Heart left ventricle (tissue), 16 donors: ENCODE results near the gene MCC. TPM values are rescaled to one million over a fixed set of nuclear protein-coding genes. Genes with fewer than 3 reads are reported as not detected.

Source experiments
- ATAC-seq, 4 donors: fragments of 200-7000 bp; cut with Tn5 transposase; one replicate each; pipeline ENCODE4 v1.9.1; 2020 to 2022; ENCODE audit warnings: moderate library complexity in 4 of 4, mild to moderate bottlenecking in 3 of 4, moderate number of reproducible peaks in 1 of 4
- DNase-seq, 5 donors: peaks; one replicate each; pipeline ENCODE4 v3.0.0-alpha.2; 2020
- H3K27ac ChIP-seq, 12 donors: fragments of 200-600 bp; sonication (generic) in 4 of 12; one replicate each; pipeline versions ENCODE4 v1.5.0 to v1.8.0; 2016 to 2022; ENCODE audit warnings: mild to moderate bottlenecking in 2 of 12
- H3K27me3 ChIP-seq, 9 donors: fragments of 200-600 bp; sonication (generic) in 2 of 9; one replicate each; pipeline versions ENCODE4 v1.5.1 to v1.8.0; 2016 to 2022; ENCODE audit warnings: mild to moderate bottlenecking in 3 of 9
- H3K36me3 ChIP-seq, 9 donors: fragments of 200-600 bp; sonication (generic) in 2 of 9; one replicate each; pipeline versions ENCODE4 v1.5.0 to v1.8.0; 2018 to 2022; ENCODE audit warnings: mild to moderate bottlenecking in 2 of 9
- H3K4me1 ChIP-seq, 12 donors: fragments of 200-600 bp; sonication (generic) in 4 of 12; one replicate each; pipeline versions ENCODE4 v1.5.0 to v1.8.0; 2016 to 2022; ENCODE audit warnings: mild to moderate bottlenecking in 3 of 12
- H3K4me3 ChIP-seq, 12 donors: fragments of 200-600 bp; sonication (generic) in 4 of 12; one replicate each; pipeline versions ENCODE4 v1.5.0 to v1.8.0; 2017 to 2022; ENCODE audit warnings: mild to moderate bottlenecking in 9 of 12, moderate library complexity in 4 of 12
- H3K9me3 ChIP-seq, 12 donors: fragments of 200-600 bp; sonication (generic) in 4 of 12; one replicate each; pipeline versions ENCODE4 v1.5.0 to v1.8.0; 2016 to 2022; ENCODE audit warnings: mild to moderate bottlenecking in 1 of 12
- CTCF ChIP-seq, 12 donors: fragments of 200-600 bp; sonication (generic) in 4 of 12; IDR thresholded peaks; one replicate each; pipeline versions ENCODE4 v1.5.0 to v1.8.0; 2018 to 2022; ENCODE audit warnings: antibody characterized with exemption in 12 of 12, mild to moderate bottlenecking in 5 of 12
- POLR2A ChIP-seq, 2 donors: fragments of 450-650 bp; IDR thresholded peaks; one replicate each; pipeline ENCODE4 v1.6.1; 2017; ENCODE audit warnings: antibody characterized with exemption in 2 of 2, mild to moderate bottlenecking in 2 of 2, moderate library complexity in 2 of 2
- WGBS, 4 donors: extraction: QIAGEN DNeasy Blood & Tissue Kit in 2 of 4; methylation state at CpG; one replicate each; pipeline versions ENCODE4 v1.1.5 to v1.1.7; 2013 to 2018; 5-methylcytosine and 5-hydroxymethylcytosine counted together
- intact Hi-C, 10 donors: fragments of 100-400 bp; cut with DNase I; formaldehyde crosslinking; loops; one replicate each; pipeline versions ENCODE4 v1.11.1 to v1.14.2; 2022
- polyA plus RNA-seq, 2 donors: library from polyadenylated mRNA; stranded (reverse); fragments of 200-250 nt; gene quantifications; one replicate each; pipeline ENCODE4 v1.2.3, GENCODE V29; 2013
- total RNA-seq, 9 donors: library from RNA; depleted of rRNA in 2 of 9; stranded (reverse); fragments of >200 nt in 2 of 9; fragmentation: NEBNext Ultra II Directional in 3 of 9; extraction: Animal tissue kit (Norgen Biotek cat#: 25700) in 3 of 9; gene quantifications; one replicate each; pipeline versions ENCODE4 v1.1.0 to v1.2.4, GENCODE V29; 2016 to 2023
- donor health status: ischemic (EF 13 %, LVEDD 7.1; RV severe dilation, severe dysfunction).
- donor health status: healthy with polysubstance abuse.
- donor health status: DM: no; HTN: yes; CAD: no.
- donor health status: DM: no; HTN: no; CAD: no.
- donor health status: ischemic (EF 25% LVEDD 6.9; RV normal size, moderate dysfunction).
- donor health status: ischemic (EF 25% LVEDD 5.7; RV mildly dilated, moderate dysfunction).
- donor health status: healthy.
- donor health status: DM: yes; HTN: yes; CAD: no.
- donor health status: ischemic (EF 35%, LVEDD 5.7; RV mildly dilated, moderate dysfunction).
- donor health status: nonischemic (EF 11% LVEDD 7.7; RV severe dilation, severe dysfunction).
- donor health status: DM: yes; HTN: yes; CAD: no.
- donor health status: PGD.
- donor health status: ischemic (EF 29% LVEDD 5.4; RV normal size, mild dysfunction).
- donor health status: nonischemic (EF 23%, LVEDD 6.1; RV moderate dilation, normal function).

The MCC gene
- total and polyA plus RNA-seq, 11 donors = 6.1 to 33.8 (median 24.3) TPM

GRCh38 chr5:113017881-113018635 lies 470.2 kb downstream of the MCC start:
- intact Hi-C loops = no loop called here
- Histone ChIP-seq H3K36me3 (peaks cover 0 to 95% (median 54%) of the 10 kb centered on the region in 9 donors), H3K4me3 (no peak overlapping the region), H3K4me1 (peaks cover 0 to 28% (median 0%) of the 10 kb centered on the region in 12 donors), H3K27me3 (no peaks in the 10 kb centered on the region), H3K27ac (no peak overlapping the region), H3K9me3 (no peaks in the 10 kb centered on the region)
- 94 to 96% (median 95%) methylated on average over 2 of the region's 2 CpGs for WGBS, 4 donors
- DNase-seq (no peak), ATAC-seq (no peak)
- no peak for TF ChIP-seq CTCF (IDR thresholded peaks at IDR 0.05)
- no peak for TF ChIP-seq POLR2A (IDR thresholded peaks at IDR 0.05)

DNA sequence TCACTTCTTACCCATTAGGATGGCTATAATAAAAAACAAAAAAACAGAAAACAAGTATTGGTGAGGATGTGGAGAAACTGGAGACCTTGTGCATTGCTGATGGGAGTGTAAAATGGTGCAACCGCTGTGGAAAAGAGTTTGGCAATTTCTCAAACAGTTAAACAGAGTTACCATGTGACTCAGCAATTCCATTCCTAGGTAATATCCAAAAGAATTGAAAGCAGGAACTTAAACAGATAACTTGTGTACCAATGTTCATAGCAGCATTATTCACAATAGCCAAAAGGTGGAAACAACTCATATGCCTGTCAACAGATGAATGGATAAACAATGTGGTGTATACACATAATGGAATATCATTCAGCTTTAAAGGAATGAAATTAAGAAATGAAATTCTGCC lies 482.8 kb downstream of the MCC start:
- H3K4me3 ChIP-seq = no peak overlapping the region
- H3K9me3 ChIP-seq = no peaks in the 10 kb centered on the region
- peaks cover 0 to 99% (median 92%) of the 10 kb centered on the region in 9 donors for H3K36me3 ChIP-seq
- no peaks in the 10 kb centered on the region for H3K27me3 ChIP-seq
- ATAC-seq (no peak), DNase-seq (no peak)
- H3K27ac ChIP-seq = no peak overlapping the region
- no peak for TF ChIP-seq POLR2A (IDR thresholded peaks at IDR 0.05)
- TF ChIP-seq CTCF (IDR thresholded peaks at IDR 0.05) = no peak
- WGBS, 4 donors = 91 to 97% (median 93%) methylated on average over 1 of the region's 1 CpG
- intact Hi-C loops = loop anchor here in 1 of 10 donors (10.0 kb wide), 1 partner anchor 599 kb away; no protein-coding TSS in a partner anchor
- no peaks in the 10 kb centered on the region for H3K4me1 ChIP-seq

- Histone ChIP-seq H3K27me3 (no peaks in the 10 kb centered on the region), H3K27ac (no peak overlapping the region), H3K4me1 (peaks cover 0 to 3% (median 0%) of the 10 kb centered on the region in 12 donors), H3K9me3 (no peaks in the 10 kb centered on the region), H3K4me3 (no peak overlapping the region), H3K36me3 (peaks cover 0 to 84% (median 76%) of the 10 kb centered on the region in 9 donors)
- intact Hi-C loops = loop anchor here in 1 of 10 donors (10.0 kb wide), 1 partner anchor 601 kb away; no protein-coding TSS in a partner anchor
- DNase-seq (no peak), ATAC-seq (no peak)
- TF ChIP-seq CTCF (IDR thresholded peaks at IDR 0.05) (no peak), POLR2A (IDR thresholded peaks at IDR 0.05) (no peak)
- WGBS, 4 donors = 83 to 88% (median 86%) methylated on average over 3 of the region's 3 CpGs
Observed at GRCh38 chr5:113003763-113004162, 484.5 kb downstream of the MCC start.

DNA sequence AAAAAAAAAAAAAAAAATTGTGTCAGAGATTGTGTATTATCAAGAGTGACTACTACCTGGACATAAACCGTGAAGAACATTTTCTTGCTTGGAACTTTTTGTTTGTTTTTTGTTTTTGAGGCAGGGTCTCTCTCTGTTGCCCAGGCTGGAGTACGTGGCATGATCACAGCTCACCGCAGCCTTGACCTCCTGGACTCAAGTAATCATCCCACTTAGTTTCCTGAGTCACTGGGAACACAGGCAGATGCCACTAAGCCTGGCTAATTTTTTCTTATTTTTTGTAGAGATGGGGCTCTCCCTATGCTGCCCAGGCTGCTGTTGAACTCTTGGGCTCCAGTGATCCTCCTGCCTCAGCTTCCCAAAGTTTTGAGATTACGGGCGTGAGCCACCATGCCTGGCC lies 485.8 kb downstream of the MCC start:
- 94 to 96% (median 95%) methylated on average over 5 of the region's 5 CpGs for WGBS, 4 donors
- H3K9me3 ChIP-seq = no peaks in the 10 kb centered on the region
- ATAC-seq (no peak), DNase-seq (no peak)
- intact Hi-C loops = loop anchor here in 1 of 10 donors (10.0 kb wide), 1 partner anchor 602 kb away; no protein-coding TSS in a partner anchor
- H3K27me3 ChIP-seq = no peaks in the 10 kb centered on the region
- H3K4me3 ChIP-seq = no peak overlapping the region
- peaks cover 0 to 4% (median 0%) of the 10 kb centered on the region in 12 donors for H3K4me1 ChIP-seq
- peaks cover 0 to 81% (median 67%) of the 10 kb centered on the region in 9 donors for H3K36me3 ChIP-seq
- H3K27ac ChIP-seq = no peak overlapping the region
- TF ChIP-seq CTCF (IDR thresholded peaks at IDR 0.05) (no peak), POLR2A (IDR thresholded peaks at IDR 0.05) (no peak)
